Esophagus (tissue), 2 donors: ENCODE results near the gene USP47. TPM values are rescaled to one million over a fixed set of nuclear protein-coding genes. Genes with fewer than 3 reads are reported as not detected.

Experiments
- H3K27ac ChIP-seq, 2 donors: one replicate each; pipeline ENCODE4 v1.5.1; 2013; ENCODE audit warnings: low read depth in 2 of 2, mild to moderate bottlenecking in 2 of 2, inconsistent platforms in 1 of 2, low read length in 1 of 2, moderate library complexity in 1 of 2
- H3K27me3 ChIP-seq, 2 donors: one replicate each; pipeline ENCODE4 v1.6.1; 2013; ENCODE audit warnings: low read length in 2 of 2, control low read depth in 1 of 2, mild to moderate bottlenecking in 1 of 2; ENCODE audit not compliant: insufficient read depth in 2 of 2, control insufficient read depth in 1 of 2
- H3K36me3 ChIP-seq, 2 donors: one replicate each; pipeline ENCODE4 v1.6.1; 2013; ENCODE audit warnings: low read length in 1 of 2; ENCODE audit not compliant: control insufficient read depth in 2 of 2, insufficient read depth in 2 of 2
- H3K4me1 ChIP-seq, 2 donors: one replicate each; pipeline ENCODE4 v1.6.1; 2013; ENCODE audit warnings: low read length in 1 of 2; ENCODE audit not compliant: control insufficient read depth in 2 of 2, insufficient read depth in 2 of 2
- H3K4me3 ChIP-seq, 2 donors: one replicate each; pipeline ENCODE4 v1.5.1; 2013; ENCODE audit warnings: low read length in 2 of 2, mild to moderate bottlenecking in 2 of 2, low read depth in 1 of 2, moderate library complexity in 1 of 2
- H3K9me3 ChIP-seq, 2 donors: one replicate each; pipeline ENCODE4 v1.6.1; 2013; ENCODE audit warnings: mild to moderate bottlenecking in 2 of 2, low read depth in 1 of 2, low read length in 1 of 2, moderate library complexity in 1 of 2; ENCODE audit not compliant: control insufficient read depth in 2 of 2, insufficient read depth in 1 of 2
- WGBS, 2 donors: extraction: QIAGEN DNeasy Blood & Tissue Kit; methylation state at CpG; one replicate each; pipeline ENCODE4 v1.1.7; 2013; 5-methylcytosine and 5-hydroxymethylcytosine counted together
- polyA plus RNA-seq, 2 donors: library from polyadenylated mRNA; stranded (reverse); fragments of 200-250 nt; gene quantifications; one replicate each; pipeline ENCODE4 v1.2.3, GENCODE V29; 2013
- donor health status: healthy with polysubstance abuse.
- donor health status: Bipolar disorder and iron deficiency.

The USP47 gene
- polyA plus RNA-seq, 2 donors: 19.7 to 20.0 TPM

DNA sequence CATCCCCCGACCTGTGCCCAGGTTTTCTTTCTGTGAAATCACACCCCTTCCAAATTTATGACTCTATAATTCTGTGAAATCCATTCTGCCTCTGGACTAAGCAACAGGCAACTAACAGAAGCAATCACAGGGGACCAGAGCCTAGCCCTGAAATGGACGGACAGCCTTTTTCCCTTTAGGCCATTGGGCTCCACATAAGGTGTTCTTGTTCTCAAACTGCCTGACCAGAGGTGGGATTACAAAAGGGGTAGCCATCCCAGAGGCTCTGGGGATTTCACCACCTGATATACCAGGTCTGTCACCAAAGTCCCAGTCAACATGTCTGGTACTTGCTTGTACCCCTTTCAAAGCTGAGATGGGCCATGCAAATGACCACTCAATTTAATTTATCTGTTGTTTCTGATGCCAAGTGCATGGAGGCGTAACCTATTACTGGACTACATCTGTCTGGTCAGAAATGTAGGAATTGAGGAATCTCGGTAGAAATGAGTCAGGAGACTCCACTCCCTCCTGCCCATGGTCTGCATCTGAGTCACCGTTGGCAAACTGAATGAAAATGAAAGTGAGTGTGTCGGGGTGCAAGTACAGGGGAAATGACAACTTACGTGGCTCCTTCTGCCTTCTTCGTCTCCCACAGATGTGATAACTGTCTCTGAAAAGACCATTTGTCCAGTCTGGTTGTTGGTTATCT lies 156.5 kb downstream of the USP47 start:
- no peaks in the 10 kb centered on the region for H3K36me3 ChIP-seq
- H3K27ac ChIP-seq: no peak overlapping the region
- H3K9me3 ChIP-seq: no peaks in the 10 kb centered on the region
- H3K4me3 ChIP-seq: no peak overlapping the region
- H3K4me1 ChIP-seq: peaks cover 0 to 8% of the 10 kb centered on the region in 2 donors
- no peaks in the 10 kb centered on the region for H3K27me3 ChIP-seq
- WGBS, 2 donors: 45 to 54% methylated on average over 8 of the region's 8 CpGs

DNA sequence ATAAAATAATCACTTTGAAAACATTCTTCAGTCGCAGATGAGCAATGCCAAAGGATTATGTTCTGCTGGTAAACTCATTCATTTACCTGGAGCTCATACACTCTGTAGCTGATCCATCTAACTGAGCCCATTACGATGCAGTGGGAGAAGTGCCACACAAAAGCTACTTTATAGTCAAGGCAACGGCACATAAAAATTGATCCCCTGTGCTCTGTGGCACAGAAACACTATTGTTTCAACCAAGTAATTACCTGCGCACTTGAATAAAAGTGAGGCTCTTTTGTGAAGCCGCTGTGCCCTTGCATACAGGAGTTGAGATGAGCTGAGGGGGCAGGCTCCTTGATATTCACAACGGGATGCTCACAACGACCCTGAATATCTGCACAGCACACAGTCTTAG lies 159.4 kb downstream of the USP47 start:
- 46 to 57% methylated on average over 7 of the region's 7 CpGs for WGBS, 2 donors
- Histone ChIP-seq H3K9me3 (no peaks in the 10 kb centered on the region), H3K27me3 (no peaks in the 10 kb centered on the region), H3K4me3 (no peak overlapping the region), H3K36me3 (no peaks in the 10 kb centered on the region), H3K4me1 (peaks cover 0 to 6% of the 10 kb centered on the region in 2 donors), H3K27ac (no peak overlapping the region)

DNA sequence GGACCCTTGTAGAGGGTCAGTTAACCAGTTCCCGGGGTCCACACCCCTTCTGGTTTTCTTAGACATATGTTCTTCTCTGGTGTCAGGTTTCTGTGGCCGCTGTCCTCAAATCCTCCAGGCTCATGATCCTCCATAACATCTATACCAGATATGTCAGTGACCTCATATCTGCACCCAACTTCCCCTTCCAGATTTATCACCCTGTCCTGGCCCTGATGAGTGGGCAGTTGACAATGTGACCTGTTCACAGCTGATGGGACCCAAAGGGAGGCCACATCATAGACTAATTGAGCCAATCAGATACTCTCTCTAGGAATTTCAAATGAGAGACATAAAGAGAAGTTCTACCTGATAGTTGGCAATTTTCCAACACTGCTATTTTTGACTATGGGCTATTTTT lies 161.6 kb downstream of the USP47 start:
- WGBS, 2 donors: 89 to 92% methylated on average over 2 of the region's 2 CpGs
- Histone ChIP-seq H3K9me3 (no peaks in the 10 kb centered on the region), H3K27me3 (peaks cover 0 to 2% of the 10 kb centered on the region in 2 donors), H3K36me3 (no peaks in the 10 kb centered on the region), H3K4me1 (peaks cover 2 to 5% of the 10 kb centered on the region in 2 donors), H3K27ac (no peak overlapping the region), H3K4me3 (no peak overlapping the region)

DNA sequence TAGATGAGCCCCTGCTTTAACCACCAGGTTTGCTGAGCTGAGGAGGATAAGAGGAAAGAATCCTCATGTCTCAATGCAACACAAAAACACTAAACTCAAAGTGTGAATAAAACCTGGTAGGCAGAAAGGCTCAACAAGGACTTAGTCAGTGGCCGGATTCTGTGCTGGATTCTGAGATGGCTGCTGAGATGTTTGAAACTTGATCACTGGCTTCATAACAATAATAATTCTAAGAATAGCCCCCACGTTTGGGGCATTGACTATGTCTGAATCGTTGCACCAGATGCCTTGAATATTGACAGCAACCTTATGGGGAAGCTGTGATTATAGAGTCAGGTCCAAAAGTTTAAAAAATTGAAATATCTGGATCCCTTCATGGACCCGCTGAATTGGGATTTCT lies 162.0 kb downstream of the USP47 start:
- no peaks in the 10 kb centered on the region for H3K9me3 ChIP-seq
- H3K36me3 ChIP-seq: no peaks in the 10 kb centered on the region
- H3K27me3 ChIP-seq: peaks cover 0 to 5% of the 10 kb centered on the region in 2 donors
- peaks cover 2 to 5% of the 10 kb centered on the region in 2 donors for H3K4me1 ChIP-seq
- H3K4me3 ChIP-seq: no peak overlapping the region
- 77 to 83% methylated on average over 4 of the region's 4 CpGs for WGBS, 2 donors
- no peak overlapping the region for H3K27ac ChIP-seq

DNA sequence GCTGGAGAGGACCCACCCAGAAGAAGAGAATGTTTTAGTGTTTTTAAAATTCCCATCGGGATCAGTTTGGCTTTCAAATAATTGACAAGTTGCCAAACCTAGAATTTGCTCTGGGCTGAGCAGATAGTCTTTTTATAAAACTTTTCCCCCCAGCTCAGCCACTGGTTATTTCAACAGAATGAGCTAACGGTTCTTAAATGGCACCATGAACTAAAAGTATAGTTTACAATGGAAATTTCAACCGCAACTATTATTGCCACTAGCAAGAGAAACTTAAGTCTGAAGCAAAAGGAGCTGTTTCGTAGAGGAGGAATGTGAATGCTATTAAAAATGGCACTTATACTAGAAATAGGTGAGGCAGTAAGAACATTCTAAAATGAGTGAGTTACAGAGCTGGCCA lies 163.3 kb downstream of the USP47 start:
- no peak overlapping the region for H3K4me3 ChIP-seq
- H3K27me3 ChIP-seq: peaks cover 0 to 5% of the 10 kb centered on the region in 2 donors
- no peak overlapping the region for H3K27ac ChIP-seq
- H3K4me1 ChIP-seq: peaks cover 2 to 8% of the 10 kb centered on the region in 2 donors
- H3K36me3 ChIP-seq: no peaks in the 10 kb centered on the region
- 55 to 70% methylated on average over 4 of the region's 4 CpGs for WGBS, 2 donors
- H3K9me3 ChIP-seq: no peaks in the 10 kb centered on the region

DNA sequence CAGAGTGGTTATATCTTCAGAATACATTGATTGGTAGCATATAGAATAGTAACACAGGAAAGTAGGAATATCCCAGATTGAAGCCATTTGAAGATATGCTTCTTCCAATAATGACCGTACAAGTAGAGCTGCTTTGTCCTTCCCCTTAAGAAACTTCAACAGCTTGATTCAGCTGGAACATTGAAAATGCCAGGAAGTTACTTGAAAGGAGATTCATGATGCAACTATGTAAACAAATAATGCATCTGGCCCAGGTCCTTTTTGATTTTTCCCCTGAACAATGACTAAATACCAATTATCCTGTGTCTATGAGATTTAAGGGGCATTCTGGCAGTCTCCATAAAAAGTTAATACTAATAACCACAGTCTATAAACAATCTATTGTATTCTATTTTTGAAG lies 163.7 kb downstream of the USP47 start:
- no peaks in the 10 kb centered on the region for H3K9me3 ChIP-seq
- H3K27me3 ChIP-seq: peaks cover 0 to 5% of the 10 kb centered on the region in 2 donors
- H3K36me3 ChIP-seq: no peaks in the 10 kb centered on the region
- peaks cover 2 to 8% of the 10 kb centered on the region in 2 donors for H3K4me1 ChIP-seq
- no peak overlapping the region for H3K4me3 ChIP-seq
- WGBS, 2 donors: 28 to 67% methylated on average over 1 of the region's 1 CpG
- H3K27ac ChIP-seq: no peak overlapping the region

DNA sequence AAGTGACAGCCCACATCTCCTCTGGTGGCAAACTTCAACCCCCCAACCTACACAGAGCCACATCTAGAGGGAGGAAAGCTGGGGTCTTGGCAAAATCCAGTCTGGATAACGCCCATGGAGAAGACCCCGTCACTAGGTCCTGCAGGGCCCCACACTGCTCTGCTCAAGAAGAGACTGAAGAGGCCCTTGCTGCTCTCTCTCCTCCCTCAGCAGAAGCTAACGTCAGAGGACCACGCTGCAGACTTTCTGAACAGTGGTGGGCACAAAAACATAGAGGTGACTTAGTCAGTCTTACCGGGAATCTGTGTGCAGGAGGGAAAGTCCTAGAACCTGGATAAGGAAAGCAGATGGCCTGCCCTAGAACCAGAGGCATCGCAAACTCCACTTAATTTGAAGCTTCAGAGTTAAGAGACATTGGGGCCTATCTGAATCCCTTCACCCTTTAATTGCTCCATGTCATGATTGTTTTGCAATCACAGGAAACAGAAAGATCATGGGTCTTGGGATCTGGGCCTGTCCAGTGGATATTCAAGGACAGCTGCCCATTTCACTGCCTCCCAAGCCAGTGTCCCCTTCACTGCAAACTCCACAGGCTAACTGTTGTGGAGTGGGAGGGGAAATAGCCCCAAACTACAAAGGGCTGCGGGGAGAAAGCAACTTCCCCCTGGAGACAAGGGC lies 164.9 kb downstream of the USP47 start:
- Histone ChIP-seq H3K27ac (peak overlapping the region; percentile 29 to 35), H3K27me3 (peaks cover 0 to 5% of the 10 kb centered on the region in 2 donors), H3K36me3 (no peaks in the 10 kb centered on the region), H3K4me3 (peak overlapping the region in 1 of 2 donors; percentile 40), H3K4me1 (peaks cover 2 to 8% of the 10 kb centered on the region in 2 donors), H3K9me3 (no peaks in the 10 kb centered on the region)
- WGBS, 2 donors: 79 to 86% methylated on average over 7 of the region's 7 CpGs

DNA sequence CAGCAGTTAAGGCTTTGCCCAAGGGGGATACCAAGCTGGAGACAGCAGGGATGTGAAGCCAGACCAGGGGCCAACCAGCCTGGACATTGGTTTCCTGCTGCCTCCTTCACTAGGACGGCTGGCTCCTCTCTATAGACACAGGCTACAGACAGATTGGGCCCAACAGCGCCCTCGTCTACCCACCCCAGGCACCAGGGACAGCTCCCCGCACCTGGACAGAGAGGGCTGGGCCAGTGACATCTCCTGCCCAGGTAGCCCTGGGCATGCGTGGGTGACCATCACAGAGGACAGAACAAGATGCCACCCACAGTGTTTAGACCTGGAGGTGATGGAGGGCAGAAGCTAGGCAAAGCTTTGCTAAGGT lies 165.4 kb downstream of the USP47 start:
- Histone ChIP-seq H3K9me3 (no peaks in the 10 kb centered on the region), H3K36me3 (no peaks in the 10 kb centered on the region), H3K4me1 (peaks cover 2 to 8% of the 10 kb centered on the region in 2 donors), H3K27ac (peak overlapping the region; percentile 35 to 42), H3K27me3 (peaks cover 0 to 5% of the 10 kb centered on the region in 2 donors), H3K4me3 (peak overlapping the region in 1 of 2 donors; percentile 40)
- 47 to 61% methylated on average over 5 of the region's 5 CpGs for whole genome bisulfite sequencing, 2 donors

DNA sequence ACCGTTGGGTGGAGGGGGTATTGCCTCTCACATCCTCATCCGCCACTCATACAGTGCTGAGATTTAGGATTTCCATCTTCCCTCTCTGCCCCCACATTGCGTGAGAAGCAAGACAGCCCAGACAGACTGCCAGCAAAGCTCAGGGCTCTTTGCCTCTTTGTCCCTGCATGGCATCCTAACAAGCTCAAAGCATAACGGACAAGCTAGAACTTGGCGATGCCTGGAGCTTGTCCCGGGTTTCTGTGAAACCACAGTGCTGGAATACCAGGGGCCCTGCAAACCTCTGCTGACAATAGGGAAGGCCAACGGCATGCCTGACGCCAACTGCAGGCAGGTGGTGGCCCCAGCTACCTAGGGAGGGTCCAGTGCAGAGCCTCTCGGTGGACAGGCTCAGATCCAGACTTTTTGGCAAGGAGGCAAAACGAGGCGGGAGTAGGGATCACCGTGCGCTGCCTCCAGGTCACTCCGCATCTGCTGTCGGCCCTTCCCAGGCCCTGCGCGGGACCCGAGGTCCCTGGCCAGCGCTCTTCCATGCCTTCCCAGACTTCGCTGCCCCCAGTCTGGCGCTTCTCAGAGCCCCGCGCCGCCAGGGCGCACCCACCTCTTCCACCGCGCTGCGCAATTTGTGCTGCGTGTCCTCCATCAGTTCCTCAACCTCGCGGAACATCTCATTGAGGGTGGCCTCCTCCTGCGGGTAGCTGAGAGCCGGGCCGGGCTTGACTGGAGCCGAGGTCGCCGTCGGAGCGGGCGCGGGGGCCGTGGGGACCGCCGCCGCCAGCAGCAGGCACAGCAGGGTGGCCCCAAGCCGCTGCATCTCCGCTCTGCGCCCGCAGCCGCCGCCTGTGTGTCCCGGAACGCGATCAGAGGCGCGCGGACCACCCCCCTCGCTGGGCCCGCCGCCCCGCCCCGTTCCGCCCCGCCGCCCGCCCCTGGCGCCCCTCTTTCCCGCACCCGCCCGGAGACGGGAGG lies 166.3 kb downstream of the USP47 start, which contains the start of gene DKK3:
Gene DKK3 (minus strand): TSS at position 858 of the 969 bp plus-strand sequence. CDS start 44 bp downstream, at position 814.
- peak within 1 kb of the TSS; percentile 40 to 54 for H3K4me3 ChIP-seq
- H3K9me3 ChIP-seq: no peaks in the 10 kb centered on the region
- 6 to 9% methylated on average over 56 to 71 of the region's 71 CpGs for WGBS, 2 donors
- H3K27ac ChIP-seq: peak within 1 kb of the TSS; percentile 35 to 48
- peaks cover 2 to 8% of the 10 kb centered on the region in 2 donors for H3K4me1 ChIP-seq
- H3K27me3 ChIP-seq: peaks cover 0 to 5% of the 10 kb centered on the region in 2 donors
- H3K36me3 ChIP-seq: no peaks in the 10 kb centered on the region
